NCI-H128 (cell line): ENCODE measurements around the gene SECTM1.

Experiments used
- DNase-seq: peaks from one replicate; lab custom pipeline; 2025; ENCODE audit not compliant: unreplicated experiment; lab: John Stamatoyannopoulos, UW

SECTM1 gene

DNA sequence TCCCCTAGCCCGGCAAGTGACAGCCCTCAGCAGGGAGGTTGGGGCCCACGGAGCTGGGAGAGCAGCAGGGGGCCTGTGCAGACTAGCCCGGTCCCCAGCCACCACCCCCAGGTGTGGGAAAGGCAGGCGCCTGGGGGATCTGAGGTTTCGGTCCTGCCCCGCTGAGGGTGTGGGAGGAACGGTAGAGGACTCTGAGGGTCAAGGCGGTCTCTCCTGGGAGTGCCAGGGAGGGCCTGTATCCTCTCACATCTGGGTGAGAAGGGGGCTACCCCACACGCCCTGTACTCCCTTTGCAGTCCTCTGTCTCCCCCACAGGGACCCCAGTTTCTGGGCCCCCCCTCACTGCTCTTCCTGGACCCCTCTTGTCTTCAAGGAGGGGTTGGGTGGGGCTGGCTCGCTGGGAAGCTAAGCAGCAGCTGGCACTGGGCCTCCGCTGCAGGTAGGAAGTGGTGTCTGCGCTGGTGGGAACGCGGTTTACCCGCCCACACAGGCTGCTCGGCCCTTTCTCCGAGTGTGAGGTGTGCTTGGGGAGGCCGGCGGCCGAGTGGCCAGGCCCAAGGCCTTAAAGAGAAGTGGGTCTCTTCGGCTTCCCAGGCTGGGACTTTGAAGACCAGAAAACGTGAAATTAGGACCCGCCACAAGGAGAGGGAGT, 31.5 kb downstream of the SECTM1 start:
- DNase-seq, result no peak

DNA sequence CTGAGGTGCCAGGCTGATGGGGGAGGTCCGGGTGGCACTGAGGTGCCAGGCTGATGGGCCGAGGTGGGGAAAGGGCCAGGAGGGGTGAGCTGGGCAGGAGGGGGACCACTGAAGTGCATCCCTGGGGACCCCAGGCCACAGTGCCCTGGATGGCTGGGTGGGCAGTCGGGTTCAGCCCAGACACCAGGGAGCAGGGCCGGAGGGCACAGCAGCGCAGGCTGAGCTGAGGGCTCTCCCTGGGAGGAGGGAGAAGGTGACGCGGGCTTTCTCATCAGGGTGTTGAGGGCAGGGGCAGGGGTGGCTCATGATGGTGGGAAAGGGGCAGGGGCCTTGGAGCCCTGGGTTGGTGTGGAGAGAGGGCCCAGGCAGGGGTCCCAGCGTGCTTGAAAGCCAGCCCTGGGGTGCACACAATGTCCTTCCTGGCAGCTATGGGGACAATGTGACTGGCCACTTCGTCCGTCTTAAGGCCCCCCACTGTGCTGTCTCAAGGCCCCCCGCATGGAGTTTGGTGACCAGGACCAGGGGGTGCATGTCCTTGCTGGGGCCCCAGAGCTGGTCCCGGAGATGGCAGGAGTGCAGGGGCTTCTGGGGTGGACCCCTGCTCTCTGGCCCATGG, 32.2 kb downstream of the SECTM1 start:
- DNase-seq, result no peak

DNA sequence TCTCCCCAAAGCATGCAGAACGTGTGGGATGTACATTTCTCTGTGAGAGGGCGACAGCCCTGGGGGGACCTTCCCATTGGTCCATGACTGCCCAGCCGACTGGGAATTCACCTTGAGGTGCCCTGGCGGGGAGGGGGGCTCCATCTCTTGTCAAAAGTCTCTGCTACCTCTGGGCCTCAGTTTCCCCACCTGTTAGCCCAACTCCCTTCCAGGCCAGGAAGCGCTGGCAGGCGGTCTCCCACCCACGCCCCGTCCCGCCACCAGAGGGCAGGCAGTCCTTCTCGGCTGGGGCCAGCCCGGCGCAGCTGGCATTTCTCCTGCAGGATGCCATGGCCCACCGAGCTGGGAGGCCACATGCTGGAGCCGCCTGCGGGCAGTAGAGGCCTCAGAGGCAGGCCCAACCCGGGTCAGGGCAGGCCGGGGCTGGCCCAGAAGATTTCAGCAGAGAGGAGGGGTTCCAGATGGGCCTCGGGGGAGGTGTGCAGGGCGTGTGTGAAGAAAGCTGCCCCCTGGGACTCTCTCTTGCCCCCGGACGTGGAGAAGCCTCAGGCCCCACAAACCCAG, 32.8 kb downstream of the SECTM1 start:
- no peak for DNase-seq

DNA sequence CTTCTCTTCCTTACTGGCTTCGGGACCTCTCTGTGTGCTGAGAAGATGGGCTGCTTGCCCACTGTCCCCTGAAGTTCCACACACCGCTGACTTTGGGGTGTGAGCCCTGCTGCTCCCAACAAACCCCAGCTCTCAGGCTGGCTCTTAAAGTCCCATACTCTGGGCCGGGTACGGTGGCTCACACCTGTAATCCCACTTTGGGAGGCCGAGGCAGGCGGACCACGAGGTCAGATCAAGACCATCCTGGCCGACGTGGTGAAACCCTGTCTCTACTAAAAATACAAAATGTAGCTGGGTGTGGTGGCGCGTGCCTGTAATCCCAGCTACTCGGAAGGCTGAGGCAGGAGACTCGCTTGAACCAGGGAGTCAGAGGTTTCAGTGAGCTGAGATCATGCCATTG, 33.3 kb downstream of the SECTM1 start:
- DNase-seq, result no peak

DNA sequence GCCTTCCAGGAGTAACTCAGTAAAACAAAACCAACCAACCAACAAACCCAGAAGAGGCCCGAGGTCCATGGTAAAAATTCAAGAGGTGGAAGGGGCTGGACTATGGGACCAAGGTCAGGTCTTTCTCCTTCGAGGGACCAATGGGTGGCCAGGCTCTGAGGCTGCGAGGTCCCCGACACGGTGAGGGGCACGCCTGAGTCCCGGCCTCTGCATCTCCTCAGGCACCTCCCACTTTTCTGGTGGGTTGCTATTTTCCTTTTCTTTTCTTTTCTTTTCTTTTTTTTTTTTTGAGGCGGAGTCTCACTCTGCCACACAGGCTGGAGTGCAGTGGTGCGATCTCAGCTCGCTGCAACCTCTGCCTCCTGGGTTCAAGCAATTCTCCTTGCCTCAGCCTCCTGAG, 34.1 kb downstream of the SECTM1 start:
- no peak for DNase-seq

DNA sequence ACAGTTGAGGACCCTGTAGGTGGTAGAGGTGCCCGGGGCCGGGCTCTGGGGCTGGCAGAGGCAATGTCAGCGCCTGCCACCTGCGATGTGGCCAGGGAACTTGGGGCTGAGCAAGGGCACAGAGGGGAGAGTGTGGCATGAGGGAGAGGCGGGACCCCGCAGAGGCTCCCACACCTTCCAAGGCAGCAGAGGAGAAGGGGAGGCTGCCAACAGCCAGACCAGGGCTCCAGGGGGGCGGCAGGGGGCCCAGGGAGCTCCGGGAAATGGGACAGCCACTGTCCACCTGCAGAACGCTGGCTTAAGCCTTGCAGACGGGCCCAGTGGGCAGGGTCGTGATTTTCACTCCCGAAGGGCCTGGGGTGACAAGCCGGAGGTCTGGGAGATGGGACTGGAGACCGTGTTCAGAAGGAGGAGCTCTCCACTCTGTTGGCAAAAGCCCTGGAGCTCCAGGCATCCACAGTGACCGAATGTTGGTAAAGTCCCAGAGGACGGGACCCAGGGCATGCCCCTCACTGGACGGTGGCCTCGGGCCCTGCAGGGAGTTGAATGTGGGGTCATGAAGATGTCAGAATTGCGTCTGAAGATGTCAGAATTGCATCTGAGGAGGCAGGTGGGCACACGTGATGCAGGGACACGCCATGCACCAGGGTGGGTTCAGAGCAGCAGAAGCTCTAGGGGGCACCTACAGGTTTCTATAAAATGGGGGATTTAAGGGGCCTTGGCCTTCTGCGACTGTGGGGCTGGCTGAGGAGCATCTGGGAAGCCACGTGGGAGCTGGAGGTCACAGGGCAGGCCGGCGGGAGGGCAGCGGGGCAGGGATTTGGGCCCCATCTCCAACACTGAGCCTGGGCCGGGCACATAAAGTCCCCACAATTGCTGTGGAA, 34.8 kb downstream of the SECTM1 start:
- DNase-seq, result no peak

DNA sequence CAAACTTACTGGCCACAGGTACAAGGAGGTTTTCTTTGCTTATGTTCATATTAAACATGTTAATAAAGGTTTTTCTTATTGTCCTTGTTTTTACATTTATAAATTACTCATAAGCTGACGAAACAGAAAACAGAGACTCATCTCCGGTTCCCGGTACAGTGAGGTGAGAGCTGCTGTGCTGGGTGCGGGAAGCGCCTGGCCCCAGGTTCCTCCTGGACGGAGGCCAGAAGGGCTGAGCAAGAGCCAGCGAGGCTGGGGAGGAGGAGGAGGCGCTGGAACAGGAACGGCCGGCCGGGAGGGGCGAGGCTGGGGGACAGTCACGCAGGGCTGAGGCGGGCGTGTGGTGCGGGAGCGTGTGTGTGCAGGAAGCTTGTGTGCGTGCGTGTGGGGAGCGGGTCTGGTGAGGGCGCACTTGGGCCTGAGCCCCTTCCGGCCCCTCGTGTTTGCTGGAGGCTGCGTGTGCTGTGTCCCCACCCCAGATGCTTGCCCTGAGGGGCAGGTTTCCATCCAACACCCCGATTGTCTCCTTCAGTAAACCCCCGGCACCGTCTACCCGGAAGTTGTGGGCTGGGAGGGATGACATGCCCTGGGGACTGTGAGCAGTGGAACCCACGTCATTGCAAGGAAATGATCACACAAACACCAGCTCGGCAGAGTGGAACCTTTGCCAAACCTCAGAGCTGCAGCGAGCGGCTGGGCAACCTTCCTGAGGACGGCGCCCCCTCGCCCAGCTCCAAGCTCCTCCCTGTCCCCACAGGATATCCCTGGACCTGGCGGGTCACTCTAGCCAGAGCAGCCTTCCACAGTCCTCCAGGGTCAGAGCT, 35.6 kb downstream of the SECTM1 start:
- DNase-seq, result no peak

DNA sequence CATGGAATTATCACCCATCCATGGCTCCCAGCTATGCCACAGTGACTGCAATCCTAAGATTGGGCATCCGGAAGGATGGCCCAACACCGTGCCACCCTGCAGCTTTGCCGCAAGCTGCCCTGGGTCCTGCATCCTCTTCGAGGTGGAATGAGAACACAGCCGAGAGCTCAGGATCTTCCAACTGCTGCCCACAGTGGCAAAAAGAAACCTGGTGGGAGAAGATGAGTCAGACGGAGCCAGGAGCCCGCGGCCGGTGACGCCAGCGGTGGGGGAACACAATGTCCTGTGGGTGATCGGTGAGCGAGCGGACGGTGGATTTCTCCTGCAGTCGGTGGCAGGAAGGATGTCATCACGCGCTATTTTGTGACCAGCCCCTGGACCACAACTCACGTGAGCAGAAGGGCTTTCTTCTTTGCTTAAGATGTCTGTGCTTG, 36.3 kb downstream of the SECTM1 start:
- DNase-seq, result no peak

DNA sequence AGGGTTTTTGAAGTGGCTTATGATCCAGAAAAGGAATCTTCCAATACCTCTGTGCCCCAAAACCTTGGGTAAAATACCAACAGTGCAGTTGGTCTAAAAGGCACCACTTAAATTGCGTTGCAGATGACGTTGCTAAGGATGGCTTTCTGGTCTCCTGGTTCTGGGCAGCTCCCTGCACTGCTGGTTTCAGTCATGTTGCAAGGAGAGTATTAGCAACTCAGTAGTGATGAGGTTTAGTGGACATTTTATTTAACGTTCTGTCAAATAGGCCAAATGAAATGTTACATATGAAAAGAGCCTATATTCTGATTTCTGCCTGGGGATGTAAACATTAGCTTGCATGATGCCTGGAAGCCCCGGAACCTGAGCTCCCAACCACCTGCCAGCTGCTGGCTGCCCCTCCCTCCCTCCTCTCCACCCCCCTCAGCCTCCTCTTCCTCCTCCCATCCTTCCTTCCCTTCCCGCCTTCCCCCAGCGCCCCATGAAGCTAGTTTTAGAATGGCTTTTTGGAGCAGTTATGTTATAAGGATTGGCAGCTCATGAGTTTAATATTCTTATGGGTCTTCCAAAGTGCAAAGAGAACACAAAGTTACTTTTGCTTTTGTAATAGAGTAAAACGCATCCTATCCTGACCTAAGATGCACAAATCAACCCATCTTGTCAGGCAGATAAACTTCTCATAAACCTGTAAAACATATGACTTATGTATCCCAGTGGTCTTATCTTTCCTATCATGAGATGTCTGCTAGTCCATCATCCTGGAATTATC, 36.9 kb downstream of the SECTM1 start:
- no peak for DNase-seq

DNA sequence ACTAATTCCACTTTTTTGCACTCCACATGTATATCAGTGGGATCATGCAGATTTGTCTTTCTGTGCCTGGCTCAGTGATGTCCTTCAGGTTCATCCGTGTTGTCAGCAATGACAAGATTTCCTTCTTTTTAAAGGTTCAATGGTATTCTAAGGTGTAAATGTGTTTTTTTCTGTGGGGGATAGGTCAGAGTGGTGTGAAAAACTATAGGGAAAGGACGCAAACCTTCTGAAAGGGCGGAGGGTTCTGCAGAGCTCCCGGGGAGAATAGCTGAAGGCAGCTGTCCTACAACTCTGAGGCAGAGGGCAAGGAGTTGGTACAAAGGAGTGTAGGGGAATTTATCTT, 38.1 kb downstream of the SECTM1 start:
- DNase-seq, result no peak

DNA sequence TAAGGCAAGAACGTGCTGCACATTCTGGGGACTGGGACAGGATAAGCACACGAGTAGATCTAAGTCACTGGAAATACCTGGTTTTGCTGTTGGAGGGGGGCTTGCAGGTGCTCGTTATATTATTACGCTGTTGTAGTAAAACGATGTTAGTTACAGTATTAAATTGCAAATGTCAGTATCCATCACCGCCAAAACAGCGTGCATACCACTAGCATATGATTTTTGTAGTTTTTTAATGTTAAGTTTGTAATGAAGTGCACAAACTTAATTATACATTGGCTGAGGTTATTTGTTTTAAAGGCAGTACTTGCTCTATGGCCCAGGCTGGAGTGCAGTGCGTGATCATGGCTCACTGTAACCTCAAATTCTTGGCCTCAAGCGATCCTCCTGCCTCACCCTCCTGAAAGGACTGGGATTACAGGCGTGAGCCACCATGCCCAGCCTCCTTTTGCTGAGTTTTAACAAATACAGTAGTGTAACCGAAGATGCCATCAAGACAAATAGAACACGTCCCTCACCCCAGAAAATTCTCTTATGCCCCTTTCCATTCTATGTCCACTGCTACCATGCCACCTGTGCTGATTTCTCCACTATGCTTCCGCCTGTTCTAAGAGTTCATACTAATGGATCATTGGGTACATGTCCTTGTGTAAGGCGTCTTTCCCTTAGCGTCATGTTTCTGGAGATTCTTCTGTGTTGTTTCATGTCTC, 39.3 kb downstream of the SECTM1 start:
- DNase-seq, result no peak

DNA sequence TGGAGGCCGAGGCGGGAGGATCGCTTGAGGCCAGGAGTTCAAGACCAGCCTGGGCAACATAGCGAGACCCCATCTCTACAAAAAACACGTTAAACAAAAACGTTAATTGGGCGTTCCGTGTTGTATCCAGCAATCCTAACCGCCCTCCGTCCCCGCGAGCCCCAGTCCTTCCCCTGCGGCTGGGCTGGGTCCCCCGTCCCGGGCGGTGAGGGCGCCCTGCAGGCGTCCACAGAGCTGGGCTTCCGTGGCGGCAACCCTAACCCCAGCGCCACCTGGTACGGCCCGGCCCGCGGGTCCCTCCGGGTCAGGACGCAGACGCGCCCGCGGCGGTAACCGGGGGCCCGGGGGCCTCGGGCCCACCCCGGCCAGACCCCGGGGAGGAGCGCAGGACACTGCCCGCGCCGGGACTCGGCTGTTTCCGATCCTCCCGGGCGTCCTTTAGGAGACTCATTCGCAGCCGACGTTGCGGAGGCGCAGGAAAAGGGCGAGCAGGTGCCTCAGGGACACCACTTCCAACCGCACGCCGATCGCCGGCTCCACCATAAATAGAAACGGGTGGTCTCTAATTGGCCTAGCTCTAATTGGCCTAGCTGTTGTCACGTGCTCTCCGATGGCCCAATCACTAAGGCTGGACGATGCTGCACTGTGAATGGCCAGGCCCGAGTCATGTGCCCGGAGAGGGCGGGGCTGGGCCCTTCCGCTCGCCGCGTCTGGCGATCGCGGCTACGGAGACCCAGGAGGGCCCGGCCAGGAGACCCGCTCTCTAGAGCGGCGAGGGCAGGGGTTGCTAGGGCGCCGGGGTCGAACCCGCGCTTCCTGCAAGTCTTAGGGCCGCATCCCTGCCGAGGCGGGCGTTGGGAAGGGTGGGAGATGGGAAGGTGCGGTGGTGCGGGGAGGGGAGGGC, 41.1 kb downstream of the SECTM1 start:
- DNase-seq, result peak; percentile 94

DNA sequence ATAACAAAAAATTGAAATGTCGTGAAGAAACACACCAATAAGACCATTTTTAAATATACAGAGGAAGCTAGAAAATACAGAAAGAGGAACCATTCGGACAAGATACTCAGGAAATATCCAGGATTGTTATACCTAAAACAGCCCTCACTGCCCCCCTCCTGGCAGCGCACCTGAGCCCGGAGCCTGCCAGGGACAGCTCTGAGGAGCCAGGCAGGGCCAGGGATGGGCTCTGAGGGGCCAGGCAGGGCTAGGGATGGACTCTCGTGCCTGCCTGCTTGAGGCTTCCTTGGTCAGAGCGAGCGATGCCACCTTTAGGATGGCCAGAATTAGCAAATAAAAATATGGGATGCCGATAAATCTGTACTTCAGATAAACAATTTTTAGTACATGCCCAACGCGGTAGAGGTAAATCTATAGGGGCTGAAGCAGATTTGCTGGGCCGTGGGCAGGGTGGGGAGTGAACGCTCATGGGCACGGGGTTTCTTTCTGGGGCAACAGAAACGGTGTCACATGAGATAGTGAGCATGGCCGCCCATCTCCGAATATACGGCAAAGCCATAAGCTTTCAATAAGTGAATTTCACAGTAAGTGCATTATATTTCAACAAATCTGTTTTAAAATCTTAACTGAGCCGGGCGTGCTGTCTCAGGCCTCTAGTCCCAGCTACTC, 41.9 kb downstream of the SECTM1 start:
- DNase-seq, result no peak

DNA sequence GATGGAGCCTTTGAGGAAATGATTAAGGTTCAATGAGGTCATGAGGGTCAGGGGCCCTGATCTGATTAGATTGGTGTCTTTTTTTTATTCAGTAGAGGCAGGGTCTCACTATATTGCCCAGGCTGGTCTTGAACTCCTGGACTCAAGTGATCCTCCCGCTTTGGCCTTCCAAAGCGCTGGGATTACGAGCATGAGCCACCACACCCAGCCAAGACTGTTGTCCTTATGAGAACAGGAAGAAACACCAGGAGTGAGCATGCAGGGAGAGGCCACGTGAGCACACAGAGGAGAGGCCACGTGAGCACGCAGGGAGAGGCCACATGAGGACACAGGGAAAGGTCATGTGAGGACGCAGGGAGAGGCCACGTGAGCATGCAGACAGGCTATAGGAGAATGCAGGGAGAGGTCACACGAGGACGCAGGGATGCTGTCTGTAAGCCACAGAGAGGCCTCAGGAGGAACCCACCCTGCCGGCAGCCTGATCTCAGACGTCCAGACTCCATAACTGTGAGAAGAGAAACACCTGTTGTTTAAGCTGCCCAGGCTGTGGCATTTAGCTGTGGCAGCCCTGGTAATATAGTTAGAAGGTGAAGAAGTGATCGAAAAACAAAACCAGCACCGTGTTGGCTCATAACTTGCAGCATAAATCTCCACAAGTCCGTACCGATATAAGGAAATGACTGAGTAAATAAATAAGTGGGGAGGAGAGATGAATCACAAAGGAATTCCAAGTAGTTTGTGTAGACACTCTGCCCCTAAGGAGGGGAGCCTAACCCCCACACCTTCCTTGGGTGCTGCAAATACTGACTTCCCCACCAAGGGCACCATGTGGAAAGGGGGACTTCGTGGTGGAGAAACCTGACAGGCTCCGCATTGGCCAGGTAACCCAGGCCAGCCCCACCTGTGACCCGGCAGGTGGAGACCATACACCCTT, 45.4 kb downstream of the SECTM1 start:
- DNase-seq, result no peak

DNA sequence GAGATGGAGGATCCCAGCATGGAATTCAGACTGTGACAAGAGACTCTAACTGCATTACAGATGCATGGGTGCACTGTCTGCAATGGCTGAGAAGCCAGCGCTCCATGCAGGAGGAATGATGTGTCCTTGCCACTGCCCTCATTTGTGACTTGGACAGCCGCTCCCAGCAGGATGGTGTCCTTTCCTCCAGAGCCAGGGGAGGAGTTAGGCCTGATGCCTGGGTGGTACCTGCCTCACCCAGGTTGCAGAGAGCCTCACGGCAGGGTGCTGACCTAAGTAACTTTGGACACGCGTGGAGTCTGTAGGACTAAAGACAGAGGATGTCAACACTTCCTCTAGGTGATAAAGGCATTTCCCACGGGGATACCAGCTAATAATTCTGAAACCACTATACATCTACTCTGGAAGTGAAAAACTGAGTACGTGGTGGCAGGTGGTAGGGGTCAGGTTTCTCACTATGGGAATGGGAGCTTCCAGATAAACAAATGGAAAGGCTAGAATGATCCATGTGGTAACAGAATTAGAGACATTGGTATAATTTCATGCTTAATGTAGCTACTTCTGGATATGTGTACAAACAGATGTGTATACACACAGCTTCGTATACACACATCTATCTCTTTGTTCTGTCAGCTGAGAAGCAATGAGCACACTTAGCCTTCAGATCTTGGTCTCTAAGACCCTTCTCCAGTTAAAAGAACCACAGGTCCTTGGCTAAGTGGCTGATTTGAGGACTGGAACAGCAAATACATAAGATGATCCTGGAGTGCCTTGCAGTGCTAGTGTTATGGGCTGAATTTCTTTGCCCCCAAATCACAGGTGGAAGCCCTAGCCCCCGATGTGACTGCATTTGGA, 46.3 kb downstream of the SECTM1 start:
- no peak for DNase-seq

DNA sequence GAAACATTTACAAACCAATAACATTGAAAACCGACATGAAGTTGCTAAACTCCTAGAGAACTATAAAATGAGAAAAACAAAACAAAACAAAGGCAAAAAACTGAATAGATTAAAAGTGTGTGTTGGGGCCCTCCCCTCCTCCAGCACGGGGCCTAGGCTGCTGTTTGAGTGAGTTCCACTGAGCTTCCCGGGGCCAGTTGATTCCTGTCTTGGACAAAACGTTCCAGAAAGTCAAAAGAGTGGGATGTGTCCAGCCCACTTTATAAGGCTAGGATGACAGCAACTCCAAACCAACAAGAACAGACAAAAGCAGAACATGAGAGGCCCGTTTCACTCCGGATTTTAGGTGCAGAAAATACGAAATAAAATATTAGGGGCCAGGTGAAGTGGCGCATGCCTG, 48.4 kb downstream of the SECTM1 start:
- no peak for DNase-seq
